TTC549 (cell line): Measurements from ENCODE around the gene LNX2.

ENCODE experiments used
- FAIRE-seq: peaks from 2 replicates; lab custom pipeline; 2012; peaks lifted over from hg19 to GRCh38; lab: Jason Lieb, UNC

LNX2 gene

GRCh38 chr13:27620377-27621115 lies at the start of gene LNX2:
LNX2 (minus strand) TSS chr13:27620529; CDS start chr13:27581703, 38,826 bp downstream.
- peak; percentile 32 for FAIRE-seq

DNA sequence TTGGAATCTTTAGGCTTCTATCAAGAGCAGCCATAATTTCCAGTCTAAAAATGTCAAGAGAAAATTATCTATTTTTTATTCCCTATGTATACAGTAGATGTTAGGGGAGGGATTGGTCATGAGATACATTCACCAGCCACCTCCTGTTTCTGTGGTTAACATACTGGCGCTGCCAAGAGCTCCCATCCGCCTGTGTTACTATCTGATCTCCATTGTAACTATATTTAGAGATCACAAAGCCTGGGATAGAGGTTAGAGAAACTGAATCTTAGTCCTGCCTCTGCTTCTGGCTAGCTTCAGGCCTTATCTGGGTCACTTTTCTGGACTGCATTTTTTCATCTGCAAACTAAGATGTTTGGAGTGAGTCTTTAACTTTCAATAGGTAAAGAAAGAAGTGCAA lies 47.6 kb upstream of the LNX2 start:
- FAIRE-seq, result no peak

GRCh38 chr13:27666951-27667350 lies 46.6 kb upstream of the LNX2 start:
- no peak for FAIRE-seq

DNA sequence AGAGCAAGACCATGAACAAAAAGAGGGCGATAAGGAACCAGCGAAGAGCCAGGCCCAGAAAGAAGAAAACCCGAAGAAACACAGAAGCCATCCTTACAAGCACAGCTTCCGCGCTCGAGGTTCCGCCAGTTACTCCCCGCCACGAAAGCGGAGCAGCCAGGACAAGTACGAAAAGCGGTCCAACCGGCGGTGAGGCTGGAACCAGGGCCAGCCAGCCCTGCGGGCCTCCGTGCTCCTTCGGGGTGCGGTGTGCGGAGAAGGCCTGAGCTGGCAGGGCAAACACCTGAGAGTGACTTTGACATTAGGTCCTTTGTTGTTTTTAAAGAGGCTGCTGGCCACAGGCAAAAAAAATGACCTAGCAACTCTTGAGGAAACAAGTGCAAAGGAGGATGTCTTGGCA lies 45.4 kb upstream of the LNX2 start:
- FAIRE-seq, result no peak

DNA sequence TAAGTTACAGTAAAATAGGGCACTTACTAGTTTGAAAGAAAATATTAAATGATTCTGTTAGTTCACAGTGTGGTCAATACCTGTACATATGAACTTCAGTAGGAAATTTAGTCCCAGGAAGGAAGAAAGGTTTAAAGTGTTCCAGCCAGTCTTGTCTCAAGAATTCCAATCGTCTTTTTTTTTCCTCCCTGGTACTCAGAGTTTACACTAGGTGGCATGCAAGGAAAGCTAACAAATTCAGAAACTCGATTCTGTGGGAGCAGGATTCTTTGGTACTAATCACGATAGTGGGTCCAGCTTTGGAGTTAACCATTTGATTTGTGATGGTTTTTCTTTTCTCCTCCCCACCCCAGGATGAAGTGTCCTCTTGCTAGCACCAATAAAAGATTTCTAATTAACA lies 45.0 kb upstream of the LNX2 start:
- FAIRE-seq, result no peak

DNA sequence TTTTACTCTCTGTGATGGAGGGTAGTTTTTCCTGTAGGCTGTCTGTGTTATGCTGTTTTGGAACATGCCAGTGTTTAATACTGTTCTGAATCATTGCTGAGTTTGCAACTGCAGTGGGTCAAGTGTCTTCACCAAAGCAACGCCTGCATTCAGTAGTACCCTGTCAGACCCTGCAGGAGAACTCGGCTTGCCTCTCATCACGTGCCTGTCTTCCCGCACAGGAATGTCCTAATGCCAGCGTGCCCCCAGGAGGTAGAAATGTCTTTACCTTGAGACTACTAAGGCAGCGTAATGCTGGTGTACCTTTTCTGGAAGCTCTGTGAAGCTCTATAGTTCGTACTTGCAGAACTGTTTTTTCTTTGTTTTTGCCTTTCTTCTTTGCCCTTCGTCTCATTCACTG lies 43.6 kb upstream of the LNX2 start:
- FAIRE-seq, result no peak

DNA sequence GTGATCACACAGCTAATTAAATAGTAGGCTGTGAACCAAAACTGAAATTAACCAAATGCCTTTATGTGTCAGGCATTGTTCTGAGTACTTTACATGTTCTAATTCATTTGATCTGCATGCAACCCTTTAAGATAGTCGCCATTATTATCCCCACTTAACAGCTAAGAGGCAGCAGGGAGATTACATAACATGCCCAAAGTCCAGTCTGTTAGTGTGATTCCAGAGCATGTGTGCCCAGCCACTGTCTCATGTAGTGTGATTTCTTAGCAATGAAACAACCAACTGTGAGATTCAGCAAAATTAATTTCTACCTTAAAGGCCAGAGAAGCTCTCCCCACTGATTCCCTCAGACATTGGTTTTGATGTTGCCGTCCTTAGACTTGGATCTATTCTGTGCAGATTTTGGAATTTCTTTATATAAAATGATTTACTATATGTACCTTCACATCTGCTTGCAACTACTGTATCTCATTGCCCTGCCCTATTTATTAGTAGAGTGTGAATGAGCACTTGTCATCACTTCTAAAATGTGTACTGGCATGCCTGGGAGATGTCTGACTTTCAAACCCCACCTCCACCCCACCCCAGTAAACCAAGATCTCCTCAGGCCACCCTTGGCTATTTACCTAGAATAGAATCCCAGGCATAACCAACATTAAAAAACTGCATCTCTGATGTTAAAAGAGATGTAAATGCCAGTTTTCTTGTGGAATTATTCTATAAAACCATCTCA lies 42.6 kb upstream of the LNX2 start:
- FAIRE-seq, result no peak

- no peak for FAIRE-seq
Measured at GRCh38 chr13:27661017-27661416, 40.7 kb upstream of the LNX2 start.

GRCh38 chr13:27660511-27660910 lies 40.2 kb upstream of the LNX2 start:
- no peak for FAIRE-seq

DNA sequence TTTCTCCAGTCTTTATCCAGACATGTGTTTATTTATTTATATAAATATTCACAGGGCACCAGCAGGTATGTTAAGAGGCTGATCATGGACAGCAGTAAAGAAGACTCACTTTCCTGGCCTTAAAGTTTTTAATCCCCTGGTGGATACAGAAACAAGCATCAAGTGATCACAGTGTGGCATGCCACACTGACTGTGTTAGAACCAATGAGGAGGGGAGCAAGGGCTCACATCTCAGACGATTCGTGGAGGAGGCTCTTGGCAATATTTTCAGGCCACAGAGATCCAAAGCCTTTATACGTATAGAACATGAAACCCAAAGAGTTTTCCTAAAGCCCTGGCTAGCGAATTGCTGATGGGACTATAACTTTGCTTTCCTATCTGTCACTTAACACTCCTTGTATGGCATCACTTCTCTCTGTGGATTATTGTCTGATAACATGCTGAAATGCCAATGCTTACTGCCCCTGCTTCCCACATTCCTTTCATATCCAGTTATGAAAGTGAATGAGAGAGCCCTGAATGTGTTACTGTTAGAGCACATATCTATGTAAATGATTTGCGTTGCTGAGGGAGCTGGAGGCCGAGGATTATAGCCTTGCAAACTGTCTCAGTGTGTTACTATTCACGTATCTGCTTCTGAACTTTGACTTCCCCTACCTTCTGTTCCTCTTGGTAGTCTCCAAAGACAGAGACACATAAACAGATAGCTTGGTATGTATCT lies 39.0 kb upstream of the LNX2 start:
- FAIRE-seq, result no peak

GRCh38 chr13:27658546-27658945 lies 38.2 kb upstream of the LNX2 start:
- no peak for FAIRE-seq

DNA sequence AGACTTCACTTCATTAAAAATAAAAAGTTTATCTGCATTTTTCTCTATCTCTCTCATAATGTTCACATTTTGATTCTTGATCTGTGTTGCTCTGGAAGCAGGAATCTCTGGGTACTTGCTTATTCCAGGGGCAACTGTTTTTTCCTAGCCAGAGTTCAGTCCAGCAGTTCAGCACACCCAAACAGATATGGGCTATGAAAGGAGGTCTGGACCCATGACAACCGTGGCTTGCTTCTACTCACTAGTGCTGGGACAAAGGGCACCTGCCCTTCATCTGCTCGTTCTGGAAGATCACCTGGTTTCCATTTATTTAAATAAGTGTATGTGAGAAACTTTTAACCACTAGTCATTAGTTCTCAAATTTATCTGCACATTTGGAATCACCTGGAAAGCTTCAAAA lies 37.4 kb upstream of the LNX2 start:
- no peak for FAIRE-seq

DNA sequence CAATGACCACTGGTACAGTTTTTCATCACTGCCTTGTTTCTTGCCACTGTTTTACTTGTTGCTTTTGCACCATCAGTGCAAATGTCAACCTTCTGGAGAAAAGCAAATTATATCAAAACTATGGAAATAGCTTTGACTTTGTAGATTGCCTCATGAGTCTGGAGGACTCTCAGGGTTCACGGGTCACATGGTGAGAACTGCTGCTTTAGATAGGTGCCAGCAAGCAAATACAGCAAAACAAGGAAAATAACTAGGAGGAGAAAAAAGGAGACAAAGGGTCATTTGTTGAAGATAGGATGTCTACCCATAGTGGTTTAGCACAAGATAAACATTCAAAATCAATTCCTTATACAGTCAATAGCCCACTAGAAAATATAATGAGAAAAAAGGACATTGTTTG lies 34.5 kb upstream of the LNX2 start:
- no peak for FAIRE-seq

DNA sequence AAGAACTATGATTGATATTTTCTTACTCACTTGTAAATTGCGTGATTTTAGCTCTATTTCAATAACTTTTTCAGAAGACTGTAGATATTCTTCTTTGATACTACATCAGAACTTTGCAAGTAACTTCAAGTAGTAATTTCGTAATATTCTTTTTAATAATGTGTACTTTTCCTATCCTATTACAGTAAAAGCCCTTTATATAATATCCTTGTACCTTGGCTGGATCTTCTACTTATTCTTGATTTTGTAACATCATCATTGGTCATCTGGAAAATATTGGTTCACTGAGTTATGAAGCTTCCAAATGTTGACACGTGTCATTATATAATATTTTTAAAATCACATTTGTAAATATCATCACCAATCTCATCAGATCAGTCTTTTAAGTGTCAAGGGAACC lies 33.7 kb upstream of the LNX2 start:
- no peak for FAIRE-seq

GRCh38 chr13:27650312-27650711 lies 30.0 kb upstream of the LNX2 start:
- no peak for FAIRE-seq

DNA sequence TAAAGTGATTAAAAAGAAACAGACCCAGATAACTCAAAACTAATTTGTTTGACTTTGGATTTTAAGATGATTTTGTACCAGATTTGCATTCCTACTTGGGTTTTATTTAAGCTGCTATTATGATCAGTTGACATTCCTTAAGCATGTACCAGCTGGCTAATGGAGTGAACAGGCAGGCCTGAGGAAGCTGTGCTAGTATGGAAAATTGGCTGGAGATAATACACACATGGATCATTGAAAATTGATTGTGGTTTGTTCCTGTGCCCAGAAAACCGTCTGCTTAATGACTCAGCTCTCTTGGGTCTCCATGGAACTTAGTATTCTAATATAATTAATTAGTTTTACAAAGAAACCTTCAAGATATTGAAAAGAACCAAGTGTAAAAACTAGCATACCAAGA lies 24.0 kb upstream of the LNX2 start:
- no peak for FAIRE-seq

DNA sequence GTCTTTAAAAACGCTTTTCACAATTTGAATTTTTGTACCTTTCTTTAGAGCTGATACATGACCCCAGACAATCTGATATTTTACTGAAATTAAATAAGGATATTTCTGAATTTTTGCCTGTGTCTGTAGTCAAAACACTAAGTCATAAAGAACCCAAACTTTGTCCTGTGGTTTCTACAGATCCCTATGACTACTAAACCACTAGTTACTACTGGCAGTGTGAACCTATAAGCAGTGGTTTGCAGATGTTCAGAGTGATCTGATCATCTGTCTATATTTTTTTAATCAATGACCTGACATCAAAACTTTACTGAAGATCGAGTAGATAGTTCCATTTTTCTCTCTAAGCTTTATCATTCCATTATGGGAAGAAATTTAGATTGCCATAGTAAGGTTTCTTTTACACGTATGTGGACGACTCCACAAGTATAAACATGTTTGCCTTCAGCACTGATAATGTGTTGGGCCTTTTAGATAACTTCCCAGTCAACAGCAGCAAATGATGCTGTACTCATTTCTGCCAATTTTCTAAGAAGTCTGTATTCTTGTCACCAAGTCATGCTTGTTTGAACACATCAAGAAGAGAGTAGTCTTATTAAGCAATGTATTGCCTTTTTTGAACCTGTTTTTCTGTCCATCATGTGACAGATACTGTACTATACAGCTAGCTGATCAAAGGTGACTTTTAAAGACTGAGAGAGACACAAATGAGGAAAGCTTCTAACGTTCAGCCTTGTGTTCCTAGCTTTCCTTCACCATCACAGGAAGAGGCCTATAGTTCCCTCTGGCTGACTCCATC lies 23.2 kb upstream of the LNX2 start:
- FAIRE-seq, result no peak

DNA sequence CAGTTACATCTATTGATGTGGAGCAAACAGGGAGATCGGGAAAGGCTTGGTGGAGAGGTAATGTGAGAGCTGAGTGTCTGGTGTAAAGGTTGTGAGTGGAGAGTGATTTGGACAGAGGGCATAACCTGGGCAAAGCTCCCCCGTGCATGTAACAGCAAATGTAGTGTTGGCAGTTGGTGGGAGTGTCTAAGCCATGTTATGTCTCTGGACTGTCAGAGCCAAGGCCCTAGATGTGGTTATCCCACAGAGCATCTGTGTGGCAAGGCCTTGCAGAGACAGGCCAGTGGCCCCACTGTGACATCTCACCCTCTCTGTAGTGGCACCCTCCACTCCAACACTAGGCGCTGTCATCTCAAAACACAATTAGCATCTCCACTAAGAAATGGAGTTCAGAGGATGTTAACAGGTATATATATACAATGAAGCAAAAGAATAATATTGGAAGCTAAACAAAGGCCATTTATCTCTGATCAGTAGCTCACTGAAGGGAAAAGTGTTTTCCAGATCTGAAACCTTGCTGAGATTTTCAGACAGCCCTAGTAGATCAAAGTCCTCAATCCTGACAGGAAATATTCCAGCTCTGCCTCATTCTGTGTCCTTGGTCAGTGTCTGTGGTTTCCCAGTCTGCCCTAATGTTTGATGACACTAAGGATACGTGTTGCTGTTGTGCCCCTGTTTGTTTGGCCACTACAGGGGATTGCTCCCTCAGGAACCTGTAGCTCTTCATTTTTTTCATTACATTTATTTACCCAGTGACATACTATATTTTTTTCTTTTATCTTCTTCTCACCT lies 21.6 kb upstream of the LNX2 start:
- FAIRE-seq, result no peak

- no peak for FAIRE-seq
Measured at GRCh38 chr13:27639186-27639585, 18.9 kb upstream of the LNX2 start.

GRCh38 chr13:27638521-27638920 lies 18.2 kb upstream of the LNX2 start:
- FAIRE-seq, result no peak

DNA sequence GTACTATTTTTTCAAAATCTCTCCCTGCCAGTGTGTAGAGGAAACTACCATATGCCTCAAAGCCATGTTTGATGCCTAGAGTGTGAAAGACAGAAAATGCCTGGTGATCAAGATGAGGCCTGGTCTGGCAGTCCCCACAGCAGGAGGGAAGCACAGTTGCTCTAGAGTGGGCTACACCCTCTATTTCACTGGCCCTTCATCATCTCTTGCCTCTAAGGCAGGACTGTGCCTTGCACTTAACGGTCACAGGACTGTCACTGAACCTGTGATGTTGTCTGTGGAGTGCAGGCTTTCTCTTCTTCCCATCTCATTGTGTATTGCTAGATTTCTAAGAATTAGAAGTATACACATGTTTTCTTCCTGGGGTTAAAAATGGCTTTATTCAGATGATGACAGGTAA lies 17.7 kb upstream of the LNX2 start:
- no peak for FAIRE-seq

DNA sequence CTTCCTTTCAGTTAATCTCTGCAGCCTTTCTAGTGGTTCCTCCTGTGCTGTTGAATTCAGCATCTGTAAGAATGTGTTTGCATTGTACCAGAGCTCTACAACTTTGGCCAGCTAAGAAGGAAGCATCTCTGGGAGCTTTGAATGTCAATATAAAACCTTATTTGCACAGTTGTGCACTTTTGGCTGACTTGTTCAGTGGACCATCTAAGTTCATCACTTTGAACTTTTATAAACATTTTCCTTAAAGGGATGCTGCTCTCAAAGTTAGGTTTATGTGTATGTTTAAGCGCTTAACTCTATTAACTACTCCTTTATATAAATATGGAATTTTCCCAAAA lies 16.9 kb upstream of the LNX2 start:
- no peak for FAIRE-seq
